ENCODE data around the gene GCNA. TPM values are rescaled to one million over a fixed set of nuclear protein-coding genes. Genes with fewer than 3 reads are reported as not detected.

GCNA gene
- total and polyA plus RNA-seq, 2 donors = 2.8 to 4.5 TPM

GRCh38 chrX:71626576-71626975 lies 48.3 kb downstream of the GCNA start:
- no peaks in the 10 kb centered on the region for H3K9me3 ChIP-seq (ENCODE audit: control insufficient read depth in 2 of 2, insufficient read depth in 1 of 2, low read length in 1 of 2)
- DNase-seq (ENCODE audit: low read depth in 6 of 9, low spot score in 9 of 9) = no peak
- H3K27ac ChIP-seq (ENCODE audit: low read depth in 1 of 2, low read length in 1 of 2) = no peak overlapping the region
- H3K4me1 ChIP-seq (ENCODE audit: control insufficient read depth in 2 of 2, insufficient read depth in 2 of 2, low read length in 2 of 2) = peaks cover 7 to 21% of the 10 kb centered on the region in 2 donors
- no peaks in the 10 kb centered on the region for H3K27me3 ChIP-seq (ENCODE audit: control insufficient read depth in 2 of 2, insufficient read depth in 1 of 2, low read length in 1 of 2)
- no peak overlapping the region for H3K4me3 ChIP-seq (ENCODE audit: low read length in 2 of 2)
- no peaks in the 10 kb centered on the region for H3K36me3 ChIP-seq (ENCODE audit: control insufficient read depth in 2 of 2, insufficient read depth in 2 of 2, low read length in 1 of 2)
- 93% methylated on average over 6 of the region's 6 CpGs for WGBS

GRCh38 chrX:71627588-71628404 lies 49.6 kb downstream of the GCNA start:
- Histone ChIP-seq H3K27ac (ENCODE audit: low read depth in 1 of 2, low read length in 1 of 2) (no peak overlapping the region), H3K27me3 (ENCODE audit: control insufficient read depth in 2 of 2, insufficient read depth in 1 of 2, low read length in 1 of 2) (no peaks in the 10 kb centered on the region), H3K36me3 (ENCODE audit: control insufficient read depth in 2 of 2, insufficient read depth in 2 of 2, low read length in 1 of 2) (no peaks in the 10 kb centered on the region), H3K9me3 (ENCODE audit: control insufficient read depth in 2 of 2, insufficient read depth in 1 of 2, low read length in 1 of 2) (no peaks in the 10 kb centered on the region), H3K4me3 (ENCODE audit: low read length in 2 of 2) (no peak overlapping the region), H3K4me1 (ENCODE audit: control insufficient read depth in 2 of 2, insufficient read depth in 2 of 2, low read length in 2 of 2) (peaks cover 3 to 14% of the 10 kb centered on the region in 2 donors)
- no peak for DNase-seq (ENCODE audit: low read depth in 6 of 9, low spot score in 9 of 9)
- WGBS = 94% methylated on average over 14 of the region's 14 CpGs

GRCh38 chrX:71629467-71629866 lies 51.2 kb downstream of the GCNA start:
- Histone ChIP-seq H3K4me1 (ENCODE audit: control insufficient read depth in 2 of 2, insufficient read depth in 2 of 2, low read length in 2 of 2) (peaks cover 0 to 3% of the 10 kb centered on the region in 2 donors), H3K27ac (ENCODE audit: low read depth in 1 of 2, low read length in 1 of 2) (no peak overlapping the region), H3K36me3 (ENCODE audit: control insufficient read depth in 2 of 2, insufficient read depth in 2 of 2, low read length in 1 of 2) (no peaks in the 10 kb centered on the region), H3K4me3 (ENCODE audit: low read length in 2 of 2) (no peak overlapping the region), H3K27me3 (ENCODE audit: control insufficient read depth in 2 of 2, insufficient read depth in 1 of 2, low read length in 1 of 2) (no peaks in the 10 kb centered on the region), H3K9me3 (ENCODE audit: control insufficient read depth in 2 of 2, insufficient read depth in 1 of 2, low read length in 1 of 2) (no peaks in the 10 kb centered on the region)
- DNase-seq (ENCODE audit: low read depth in 6 of 9, low spot score in 9 of 9) = no peak
- 73% methylated on average over 2 of the region's 2 CpGs for WGBS

GRCh38 chrX:71632923-71633657 lies 54.9 kb downstream of the GCNA start:
- no peak for DNase-seq (ENCODE audit: low read depth in 6 of 9, low spot score in 9 of 9)
- H3K36me3 ChIP-seq (ENCODE audit: control insufficient read depth in 2 of 2, insufficient read depth in 2 of 2, low read length in 1 of 2) = no peaks in the 10 kb centered on the region
- WGBS = 97% methylated on average over 10 of the region's 10 CpGs
- H3K4me1 ChIP-seq (ENCODE audit: control insufficient read depth in 2 of 2, insufficient read depth in 2 of 2, low read length in 2 of 2) = peaks cover 6 to 22% of the 10 kb centered on the region in 2 donors
- no peaks in the 10 kb centered on the region for H3K9me3 ChIP-seq (ENCODE audit: control insufficient read depth in 2 of 2, insufficient read depth in 1 of 2, low read length in 1 of 2)
- H3K4me3 ChIP-seq (ENCODE audit: low read length in 2 of 2) = no peak overlapping the region
- no peaks in the 10 kb centered on the region for H3K27me3 ChIP-seq (ENCODE audit: control insufficient read depth in 2 of 2, insufficient read depth in 1 of 2, low read length in 1 of 2)
- H3K27ac ChIP-seq (ENCODE audit: low read depth in 1 of 2, low read length in 1 of 2) = no peak overlapping the region

- 98% methylated on average over 6 of the region's 6 CpGs for WGBS
- Histone ChIP-seq H3K36me3 (ENCODE audit: control insufficient read depth in 2 of 2, insufficient read depth in 2 of 2, low read length in 1 of 2) (no peaks in the 10 kb centered on the region), H3K9me3 (ENCODE audit: control insufficient read depth in 2 of 2, insufficient read depth in 1 of 2, low read length in 1 of 2) (no peaks in the 10 kb centered on the region), H3K27ac (ENCODE audit: low read depth in 1 of 2, low read length in 1 of 2) (no peak overlapping the region), H3K27me3 (ENCODE audit: control insufficient read depth in 2 of 2, insufficient read depth in 1 of 2, low read length in 1 of 2) (no peaks in the 10 kb centered on the region), H3K4me1 (ENCODE audit: control insufficient read depth in 2 of 2, insufficient read depth in 2 of 2, low read length in 2 of 2) (peaks cover 6 to 20% of the 10 kb centered on the region in 2 donors), H3K4me3 (ENCODE audit: low read length in 2 of 2) (no peak overlapping the region)
- no peak for DNase-seq (ENCODE audit: low read depth in 6 of 9, low spot score in 9 of 9)
Measured at GRCh38 chrX:71634366-71634765, 56.1 kb downstream of the GCNA start.

GRCh38 chrX:71636438-71637252 lies 58.4 kb downstream of the GCNA start:
- H3K27me3 ChIP-seq (ENCODE audit: control insufficient read depth in 2 of 2, insufficient read depth in 1 of 2, low read length in 1 of 2) = no peaks in the 10 kb centered on the region
- no peaks in the 10 kb centered on the region for H3K36me3 ChIP-seq (ENCODE audit: control insufficient read depth in 2 of 2, insufficient read depth in 2 of 2, low read length in 1 of 2)
- H3K4me3 ChIP-seq (ENCODE audit: low read length in 2 of 2) = no peak overlapping the region
- DNase-seq (ENCODE audit: low read depth in 6 of 9, low spot score in 9 of 9) = peak in 4 of 9 donors; percentile 40 to 69 (median 45)
- H3K4me1 ChIP-seq (ENCODE audit: control insufficient read depth in 2 of 2, insufficient read depth in 2 of 2, low read length in 2 of 2) = peaks cover 6 to 23% of the 10 kb centered on the region in 2 donors
- H3K27ac ChIP-seq (ENCODE audit: low read depth in 1 of 2, low read length in 1 of 2) = peak overlapping the region in 1 of 2 donors; percentile 18
- WGBS = 38% methylated on average over 9 of the region's 9 CpGs
- no peaks in the 10 kb centered on the region for H3K9me3 ChIP-seq (ENCODE audit: control insufficient read depth in 2 of 2, insufficient read depth in 1 of 2, low read length in 1 of 2)

- no peak for DNase-seq (ENCODE audit: low read depth in 6 of 9, low spot score in 9 of 9)
- no peaks in the 10 kb centered on the region for H3K9me3 ChIP-seq (ENCODE audit: control insufficient read depth in 2 of 2, insufficient read depth in 1 of 2, low read length in 1 of 2)
- H3K27me3 ChIP-seq (ENCODE audit: control insufficient read depth in 2 of 2, insufficient read depth in 1 of 2, low read length in 1 of 2) = no peaks in the 10 kb centered on the region
- H3K4me1 ChIP-seq (ENCODE audit: control insufficient read depth in 2 of 2, insufficient read depth in 2 of 2, low read length in 2 of 2) = peaks cover 6 to 23% of the 10 kb centered on the region in 2 donors
- H3K36me3 ChIP-seq (ENCODE audit: control insufficient read depth in 2 of 2, insufficient read depth in 2 of 2, low read length in 1 of 2) = no peaks in the 10 kb centered on the region
- 90% methylated on average over 3 of the region's 3 CpGs for WGBS
- H3K27ac ChIP-seq (ENCODE audit: low read depth in 1 of 2, low read length in 1 of 2) = peak overlapping the region in 1 of 2 donors; percentile 12
- H3K4me3 ChIP-seq (ENCODE audit: low read length in 2 of 2) = no peak overlapping the region
Measured at GRCh38 chrX:71637253-71637618, 59.0 kb downstream of the GCNA start.

- no peaks in the 10 kb centered on the region for H3K9me3 ChIP-seq (ENCODE audit: control insufficient read depth in 2 of 2, insufficient read depth in 1 of 2, low read length in 1 of 2)
- no peak overlapping the region for H3K27ac ChIP-seq (ENCODE audit: low read depth in 1 of 2, low read length in 1 of 2)
- H3K4me3 ChIP-seq (ENCODE audit: low read length in 2 of 2) = no peak overlapping the region
- H3K36me3 ChIP-seq (ENCODE audit: control insufficient read depth in 2 of 2, insufficient read depth in 2 of 2, low read length in 1 of 2) = no peaks in the 10 kb centered on the region
- no peak for DNase-seq (ENCODE audit: low read depth in 6 of 9, low spot score in 9 of 9)
- WGBS = 89% methylated on average over 4 of the region's 4 CpGs
- H3K27me3 ChIP-seq (ENCODE audit: control insufficient read depth in 2 of 2, insufficient read depth in 1 of 2, low read length in 1 of 2) = no peaks in the 10 kb centered on the region
- H3K4me1 ChIP-seq (ENCODE audit: control insufficient read depth in 2 of 2, insufficient read depth in 2 of 2, low read length in 2 of 2) = peaks cover 6 to 23% of the 10 kb centered on the region in 2 donors
Measured at GRCh38 chrX:71637848-71638247, 59.6 kb downstream of the GCNA start.

Measured in thymus (tissue), 11 donors.